Gastrocnemius medialis (tissue), 4 donors: ENCODE results near the gene SPTBN1.

Experiments
- CTCF ChIP-seq, 5 experiments: fragments of 450-650 bp in 3 of 5; fragments of 200-600 bp in 2 of 5; sonication (generic) in 2 of 5; IDR thresholded peaks in 4 of 5; conservative IDR thresholded peaks in 1 of 5; 1 replicate in 4 of 5; 2 replicates in 1 of 5; pipeline ENCODE4 v1.5.1; 2016 to 2019; ENCODE audit warnings: antibody characterized with exemption in 5 of 5, mild to moderate bottlenecking in 3 of 5, moderate library complexity in 3 of 5
- POLR2A ChIP-seq, 2 donors: fragments of 450-650 bp; IDR thresholded peaks; one replicate each; pipeline ENCODE4 v1.6.1; 2017; ENCODE audit warnings: antibody characterized with exemption in 2 of 2, mild to moderate bottlenecking in 2 of 2, moderate library complexity in 2 of 2

GRCh38 chr2:54584598-54584997, 128.5 kb downstream of the SPTBN1 start:
- TF ChIP-seq CTCF (IDR thresholded peaks at IDR 0.05 in 4 of 5, conservative IDR thresholded peaks at IDR 0.05 in 1 of 5) (no peak), POLR2A (IDR thresholded peaks at IDR 0.05) (no peak)
